H9 (cell line): ENCODE results near the gene TMX1. TPM values are rescaled to one million over a fixed set of nuclear protein-coding genes. Genes with fewer than 3 reads are reported as not detected.

Experiments
- DNase-seq: peaks from one replicate; pipeline ENCODE4 v3.0.0-alpha.2; 2017
- H2AFZ ChIP-seq: one replicate; pipeline ENCODE4 v1.6.1; 2013; ENCODE audit warnings: mild to moderate bottlenecking, low read length, control low read depth, moderate library complexity
- H2AK5ac ChIP-seq: 2 replicates; pipeline ENCODE4 v1.6.1; 2013; ENCODE audit warnings: low read length, control low read depth, mixed read lengths; ENCODE audit not compliant: insufficient read length
- H2BK120ac ChIP-seq: one replicate; pipeline ENCODE4 v1.6.1; 2013; ENCODE audit warnings: low read depth, mild to moderate bottlenecking, low read length, control low read depth, inconsistent platforms; ENCODE audit not compliant: poor library complexity, severe bottlenecking
- H2BK12ac ChIP-seq: 2 replicates; pipeline ENCODE4 v1.6.1; 2013; ENCODE audit warnings: low read length, control low read depth, mixed read lengths, low read depth; ENCODE audit not compliant: insufficient read length
- H2BK15ac ChIP-seq: 2 replicates; pipeline ENCODE4 v1.6.1; 2013; ENCODE audit warnings: low read depth, low read length, control low read depth
- H2BK20ac ChIP-seq: one replicate; pipeline ENCODE4 v1.6.1; 2013; ENCODE audit warnings: low read depth, mild to moderate bottlenecking, low read length, control low read depth, inconsistent platforms; ENCODE audit not compliant: poor library complexity, severe bottlenecking
- H2BK5ac ChIP-seq: 2 replicates; pipeline ENCODE4 v1.6.1; 2013; ENCODE audit warnings: low read length, control low read depth, mixed read lengths; ENCODE audit not compliant: insufficient read length
- H3K14ac ChIP-seq: 2 replicates; pipeline ENCODE4 v1.6.1; 2013; ENCODE audit warnings: low read length, control low read depth; ENCODE audit not compliant: insufficient read depth
- H3K18ac ChIP-seq: 2 replicates; pipeline ENCODE4 v1.6.1; 2013; ENCODE audit warnings: low read depth, mild to moderate bottlenecking, mixed read lengths, low read length, control low read depth; ENCODE audit not compliant: insufficient read length
- H3K23ac ChIP-seq: 2 replicates; pipeline ENCODE4 v1.6.1; 2013; ENCODE audit warnings: low read length, control low read depth, mixed read lengths, low read depth; ENCODE audit not compliant: insufficient read length
- H3K23me2 ChIP-seq: 2 replicates; pipeline ENCODE4 v1.6.1; 2013; ENCODE audit warnings: low read depth, mild to moderate bottlenecking, mixed read lengths, low read length, control low read depth; ENCODE audit not compliant: insufficient read length, poor library complexity, severe bottlenecking
- H3K27ac ChIP-seq: 2 replicates; pipeline ENCODE4 v1.5.1; 2013; ENCODE audit warnings: low read length, control low read depth, mixed read lengths, low read depth; ENCODE audit not compliant: insufficient read length
- H3K27me3 ChIP-seq: 2 replicates; pipeline ENCODE4 v1.6.1; 2013; ENCODE audit warnings: low read length, control low read depth, inconsistent platforms; ENCODE audit not compliant: insufficient read depth
- H3K4ac ChIP-seq: 2 replicates; pipeline ENCODE4 v1.6.1; 2013; ENCODE audit warnings: low read depth, mild to moderate bottlenecking, control low read depth, inconsistent platforms, low read length, moderate library complexity
- H3K4me1 ChIP-seq: 2 replicates; pipeline ENCODE4 v1.6.1; 2013; ENCODE audit warnings: low read length, control low read depth, inconsistent platforms; ENCODE audit not compliant: insufficient read depth
- H3K4me2 ChIP-seq: 2 replicates; pipeline ENCODE4 v1.6.1; 2013; ENCODE audit warnings: low read length, control low read depth, mixed read lengths; ENCODE audit not compliant: insufficient read length, insufficient read depth
- H3K56ac ChIP-seq: 2 replicates; pipeline ENCODE4 v1.6.1; 2013; ENCODE audit warnings: low read depth, mild to moderate bottlenecking, mixed read lengths, low read length, control low read depth; ENCODE audit not compliant: insufficient read length
- H3K79me1 ChIP-seq: 2 replicates; pipeline ENCODE4 v1.6.1; 2013; ENCODE audit warnings: low read depth, mild to moderate bottlenecking, moderate library complexity, low read length, control low read depth, inconsistent platforms; ENCODE audit not compliant: insufficient read depth, poor library complexity, severe bottlenecking
- H3K79me2 ChIP-seq: 2 replicates; pipeline ENCODE4 v1.6.1; 2013; ENCODE audit warnings: low read length, control low read depth, inconsistent platforms; ENCODE audit not compliant: insufficient read depth
- H3K9ac ChIP-seq: 2 replicates; pipeline ENCODE4 v1.6.1; 2013; ENCODE audit warnings: low read length, control low read depth, mixed read lengths; ENCODE audit not compliant: insufficient read length; ENCODE audit errors: extremely low read depth
- H3K9me3 ChIP-seq: one replicate; pipeline ENCODE4 v1.6.1; 2013; ENCODE audit warnings: low read depth, low read length, inconsistent platforms; ENCODE audit not compliant: control insufficient read depth
- H3T11ph ChIP-seq: one replicate; pipeline ENCODE4 v1.6.1; 2013; ENCODE audit warnings: mild to moderate bottlenecking, low read length, control low read depth, inconsistent platforms
- H4K20me1 ChIP-seq: one replicate; pipeline ENCODE4 v1.6.1; 2013; ENCODE audit not compliant: control insufficient read depth, insufficient read length, insufficient read depth
- H4K5ac ChIP-seq: 2 replicates; pipeline ENCODE4 v1.6.1; 2013; ENCODE audit warnings: low read depth, mild to moderate bottlenecking, mixed read lengths, low read length, control low read depth; ENCODE audit not compliant: insufficient read length
- H4K8ac ChIP-seq: replicated peaks from 2 replicates; pipeline ENCODE4 v1.6.1; 2013; ENCODE audit warnings: low read length, control low read depth, mixed read lengths, low read depth; ENCODE audit not compliant: insufficient read length
- H4K91ac ChIP-seq: 2 replicates; pipeline ENCODE4 v1.6.1; 2013; ENCODE audit warnings: low read depth, mild to moderate bottlenecking, moderate library complexity, mixed read lengths, low read length, control low read depth; ENCODE audit not compliant: insufficient read length
- H3K27ac Mint-ChIP-seq, 3 experiments: 2 replicates in 2 of 3; 3 replicates in 1 of 3; pipeline ENCODE4 v1.8.0; 2020 to 2021; ENCODE audit warnings: mixed read lengths in 3 of 3, mild to moderate bottlenecking in 1 of 3, moderate library complexity in 1 of 3
- H3K27me3 Mint-ChIP-seq: 2 replicates; pipeline ENCODE4 v1.8.0; 2021; ENCODE audit warnings: low read depth, mild to moderate bottlenecking, moderate library complexity, mixed read lengths
- H3K36me3 Mint-ChIP-seq, 3 experiments: 2 replicates in 2 of 3; 3 replicates in 1 of 3; pipeline ENCODE4 v1.8.0; 2020 to 2021; ENCODE audit warnings: low read depth in 3 of 3, mixed read lengths in 3 of 3; ENCODE audit not compliant: insufficient read depth in 1 of 3
- H3K4me1 Mint-ChIP-seq, 2 experiments: 2 replicates each; pipeline ENCODE4 v1.8.0; 2020; ENCODE audit warnings: mixed read lengths in 2 of 2
- H3K4me3 Mint-ChIP-seq, 2 experiments: 2 replicates in 1 of 2; 3 replicates in 1 of 2; pipeline ENCODE4 v1.8.0; 2020 to 2021; ENCODE audit warnings: mild to moderate bottlenecking in 2 of 2, mixed read lengths in 2 of 2, moderate library complexity in 1 of 2
- H3K9me3 Mint-ChIP-seq, 2 experiments: 2 replicates in 1 of 2; 3 replicates in 1 of 2; pipeline ENCODE4 v1.8.0; 2020; ENCODE audit warnings: mild to moderate bottlenecking in 2 of 2, mixed read lengths in 2 of 2, moderate library complexity in 1 of 2
- CTCF ChIP-seq: fragments of 200-600 bp; sonication (generic); conservative IDR thresholded peaks from 3 replicates; pipeline ENCODE4 v1.8.0; 2021; ENCODE audit warnings: antibody characterized with exemption, mild to moderate bottlenecking
- WGBS: extraction: QIAGEN DNeasy Blood & Tissue Kit; methylation state at CpG from one replicate; pipeline ENCODE4 v1.1.7; 2013; ENCODE audit warnings: missing lambda C conversion rate, low lambda C conversion rate, mixed read lengths; ENCODE audit not compliant: insufficient read length; ENCODE audit errors: extremely low coverage; 5-methylcytosine and 5-hydroxymethylcytosine counted together
- total RNA-seq: library from RNA; stranded (reverse); gene quantifications from 2 replicates; pipeline ENCODE4 v1.2.1, GENCODE V29; 2021

TMX1 gene
- total RNA-seq, 1 experiment from 2014 or later: 83.5 TPM

GRCh38 chr14:51276605-51277004 lies 36.6 kb downstream of the TMX1 start:
- Mint-ChIP-seq H3K9me3 (no peaks in the 10 kb centered on the region), H3K27me3 (no peaks in the 10 kb centered on the region), H3K27ac (peak overlapping the region in 2 of 3 experiments; percentile 36 to 82; a peak in 3 of 7 replicates), H3K36me3 (peaks cover 5 to 24% (median 7%) of the 10 kb centered on the region in 3 experiments; a peak in 6 of 7 replicates), H3K4me3 (no peak overlapping the region), H3K4me1 (peaks cover 13 to 15% of the 10 kb centered on the region in 2 experiments)
- no peaks in the 10 kb centered on the region for H3K79me1 ChIP-seq
- no peaks in the 10 kb centered on the region for H3K27me3 ChIP-seq
- H3K18ac ChIP-seq: no peak overlapping the region
- H4K20me1 ChIP-seq: no peaks in the 10 kb centered on the region
- H2AFZ ChIP-seq: no peak overlapping the region
- H3K14ac ChIP-seq: no peak overlapping the region
- H3K4me1 ChIP-seq: peaks cover 2% of the 10 kb centered on the region; the same call in 1 of the 2 replicates
- H4K91ac ChIP-seq: no peak overlapping the region
- no peak overlapping the region for H4K8ac ChIP-seq
- H3T11ph ChIP-seq: no peak overlapping the region
- no peak overlapping the region for H2BK120ac ChIP-seq
- no peaks in the 10 kb centered on the region for H3K23me2 ChIP-seq
- H3K4me2 ChIP-seq: no peak overlapping the region
- no peak overlapping the region for H4K5ac ChIP-seq
- no peak overlapping the region for H2BK12ac ChIP-seq
- H3K79me2 ChIP-seq: no peaks in the 10 kb centered on the region
- WGBS: no CpG with 5 or more reads among the region's 1 CpG
- H3K56ac ChIP-seq: no peak overlapping the region
- H2BK15ac ChIP-seq: no peak overlapping the region
- H2BK20ac ChIP-seq: no peak overlapping the region
- H3K27ac ChIP-seq: no peak overlapping the region
- no peak overlapping the region for H3K9ac ChIP-seq
- no peak for DNase-seq
- TF ChIP-seq CTCF: no peak
- H2AK5ac ChIP-seq: no peak overlapping the region
- no peak overlapping the region for H3K4ac ChIP-seq
- no peak overlapping the region for H3K23ac ChIP-seq
- H3K9me3 ChIP-seq: no peaks in the 10 kb centered on the region
- no peak overlapping the region for H2BK5ac ChIP-seq
